Measurements from ENCODE around the gene ARHGEF6. TPM values are rescaled to one million over a fixed set of nuclear protein-coding genes. Genes with fewer than 3 reads are reported as not detected.

The ARHGEF6 gene
- total RNA-seq, 4 donors from 2014 or later, result 0.61 to 10.5 (median 2.9) TPM

- H3K4me3 ChIP-seq, result no peak overlapping the region
- H3K27me3 ChIP-seq, result no peaks in the 10 kb centered on the region
- no peak overlapping the region for H3K27ac ChIP-seq
- WGBS, 2 donors, result 92 to 100% methylated on average over 1 of the region's 1 CpG
- peaks cover 0 to 5% (median 0%) of the 10 kb centered on the region in 3 donors for H3K9me3 ChIP-seq
- TF ChIP-seq, protein P1, sequence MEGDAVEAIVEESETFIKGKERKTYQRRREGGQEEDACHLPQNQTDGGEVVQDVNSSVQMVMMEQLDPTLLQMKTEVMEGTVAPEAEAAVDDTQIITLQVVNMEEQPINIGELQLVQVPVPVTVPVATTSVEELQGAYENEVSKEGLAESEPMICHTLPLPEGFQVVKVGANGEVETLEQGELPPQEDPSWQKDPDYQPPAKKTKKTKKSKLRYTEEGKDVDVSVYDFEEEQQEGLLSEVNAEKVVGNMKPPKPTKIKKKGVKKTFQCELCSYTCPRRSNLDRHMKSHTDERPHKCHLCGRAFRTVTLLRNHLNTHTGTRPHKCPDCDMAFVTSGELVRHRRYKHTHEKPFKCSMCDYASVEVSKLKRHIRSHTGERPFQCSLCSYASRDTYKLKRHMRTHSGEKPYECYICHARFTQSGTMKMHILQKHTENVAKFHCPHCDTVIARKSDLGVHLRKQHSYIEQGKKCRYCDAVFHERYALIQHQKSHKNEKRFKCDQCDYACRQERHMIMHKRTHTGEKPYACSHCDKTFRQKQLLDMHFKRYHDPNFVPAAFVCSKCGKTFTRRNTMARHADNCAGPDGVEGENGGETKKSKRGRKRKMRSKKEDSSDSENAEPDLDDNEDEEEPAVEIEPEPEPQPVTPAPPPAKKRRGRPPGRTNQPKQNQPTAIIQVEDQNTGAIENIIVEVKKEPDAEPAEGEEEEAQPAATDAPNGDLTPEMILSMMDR (IDR thresholded peaks at IDR 0.05), result no peak
- TF ChIP-seq POLR2A (IDR thresholded peaks at IDR 0.05), result no peak
- no peak for DNase-seq
- intact Hi-C loops (cut with DNase I), result no loop called here
- no peaks in the 10 kb centered on the region for H3K4me1 ChIP-seq
- no peaks in the 10 kb centered on the region for H3K36me3 ChIP-seq
Observed at GRCh38 chrX:136660896-136661295, 119.8 kb downstream of the ARHGEF6 start.

DNA sequence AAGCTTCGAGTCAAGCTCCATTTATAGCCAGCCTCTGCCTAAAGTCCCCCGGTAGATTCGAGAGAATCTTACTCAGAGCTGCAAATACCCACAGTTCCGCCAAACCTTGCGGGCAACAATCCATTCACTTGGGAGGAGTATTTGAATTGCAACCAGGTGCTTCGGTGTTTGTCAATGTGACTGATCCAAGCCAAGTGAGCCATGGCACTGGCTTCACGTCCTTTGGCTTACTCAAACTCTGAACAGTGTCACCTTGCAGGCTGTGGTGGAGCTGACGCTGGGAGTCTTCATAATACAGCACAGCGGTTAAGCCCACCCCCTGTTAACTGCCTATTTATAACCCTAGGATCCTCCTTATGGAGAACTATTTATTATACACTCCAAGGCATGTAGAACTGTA, 121.6 kb downstream of the ARHGEF6 start:
- 46 to 70% methylated on average over 9 of the region's 9 CpGs for WGBS, 2 donors
- TF ChIP-seq, protein P1 (IDR thresholded peaks at IDR 0.05), result no peak
- TF ChIP-seq POLR2A (IDR thresholded peaks at IDR 0.05), result no peak
- intact Hi-C loops (cut with DNase I), result no loop called here
- no peak for DNase-seq
- Histone ChIP-seq H3K4me1 (no peaks in the 10 kb centered on the region), H3K9me3 (no peaks in the 10 kb centered on the region), H3K27ac (no peak overlapping the region), H3K4me3 (no peak overlapping the region), H3K27me3 (no peaks in the 10 kb centered on the region), H3K36me3 (no peaks in the 10 kb centered on the region)

DNA sequence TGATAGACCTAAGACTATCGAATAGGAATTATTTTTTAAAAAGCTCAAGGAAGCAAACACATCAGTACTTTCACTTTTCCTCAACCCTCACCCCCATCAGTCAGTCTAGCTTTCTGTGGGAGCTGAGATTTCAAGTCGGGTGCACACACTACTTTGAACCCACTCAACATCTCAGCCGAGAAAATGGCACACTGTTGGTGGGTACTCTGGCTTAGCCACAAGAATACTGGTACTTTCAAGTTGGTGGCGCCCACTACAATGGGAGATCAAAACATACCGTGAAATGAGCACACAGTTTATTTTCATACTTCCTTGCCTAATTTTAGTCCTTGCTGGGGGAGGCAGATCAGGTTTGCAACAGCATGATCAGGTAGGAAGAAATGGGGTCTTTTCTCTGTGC, 122.6 kb downstream of the ARHGEF6 start:
- H3K27me3 ChIP-seq, result no peaks in the 10 kb centered on the region
- no peaks in the 10 kb centered on the region for H3K36me3 ChIP-seq
- no peaks in the 10 kb centered on the region for H3K4me1 ChIP-seq
- 56 to 90% methylated on average over 2 to 5 of the region's 5 CpGs for WGBS, 2 donors
- H3K27ac ChIP-seq, result no peak overlapping the region
- DNase-seq, result no peak
- no peak for TF ChIP-seq POLR2A (IDR thresholded peaks at IDR 0.05)
- TF ChIP-seq, protein P1 (IDR thresholded peaks at IDR 0.05), result no peak
- intact Hi-C loops (cut with DNase I), result no loop called here
- no peak overlapping the region for H3K4me3 ChIP-seq
- no peaks in the 10 kb centered on the region for H3K9me3 ChIP-seq

- Histone ChIP-seq H3K27ac (no peak overlapping the region), H3K4me3 (no peak overlapping the region), H3K9me3 (no peaks in the 10 kb centered on the region), H3K27me3 (no peaks in the 10 kb centered on the region), H3K36me3 (no peaks in the 10 kb centered on the region), H3K4me1 (no peaks in the 10 kb centered on the region)
- intact Hi-C loops (cut with DNase I), result no loop called here
- no peak for TF ChIP-seq POLR2A (IDR thresholded peaks at IDR 0.05)
- 77 to 84% methylated on average over 5 of the region's 5 CpGs for WGBS, 2 donors
- DNase-seq, result no peak
Observed at GRCh38 chrX:136656361-136656964, 124.3 kb downstream of the ARHGEF6 start.

GRCh38 chrX:136652822-136653723, 127.7 kb downstream of the ARHGEF6 start:
- TF ChIP-seq POLR2A (IDR thresholded peaks at IDR 0.05), result no peak
- TF ChIP-seq, protein P1 (IDR thresholded peaks at IDR 0.05), result no peak
- Histone ChIP-seq H3K4me1 (no peaks in the 10 kb centered on the region), H3K9me3 (no peaks in the 10 kb centered on the region), H3K27me3 (no peaks in the 10 kb centered on the region), H3K36me3 (no peaks in the 10 kb centered on the region), H3K4me3 (no peak overlapping the region), H3K27ac (no peak overlapping the region)
- 45 to 61% methylated on average over 3 to 6 of the region's 6 CpGs for whole genome bisulfite sequencing, 2 donors
- no peak for DNase-seq
- intact Hi-C loops (cut with DNase I), result no loop called here
